Measurements from ENCODE around the gene CDH22. TPM values are rescaled to one million over a fixed set of nuclear protein-coding genes. Genes with fewer than 3 reads are reported as not detected.

Gene CDH22
- total RNA-seq, 3 donors from 2014 or later = 0.13 to 0.32 (median 0.19) TPM

DNA sequence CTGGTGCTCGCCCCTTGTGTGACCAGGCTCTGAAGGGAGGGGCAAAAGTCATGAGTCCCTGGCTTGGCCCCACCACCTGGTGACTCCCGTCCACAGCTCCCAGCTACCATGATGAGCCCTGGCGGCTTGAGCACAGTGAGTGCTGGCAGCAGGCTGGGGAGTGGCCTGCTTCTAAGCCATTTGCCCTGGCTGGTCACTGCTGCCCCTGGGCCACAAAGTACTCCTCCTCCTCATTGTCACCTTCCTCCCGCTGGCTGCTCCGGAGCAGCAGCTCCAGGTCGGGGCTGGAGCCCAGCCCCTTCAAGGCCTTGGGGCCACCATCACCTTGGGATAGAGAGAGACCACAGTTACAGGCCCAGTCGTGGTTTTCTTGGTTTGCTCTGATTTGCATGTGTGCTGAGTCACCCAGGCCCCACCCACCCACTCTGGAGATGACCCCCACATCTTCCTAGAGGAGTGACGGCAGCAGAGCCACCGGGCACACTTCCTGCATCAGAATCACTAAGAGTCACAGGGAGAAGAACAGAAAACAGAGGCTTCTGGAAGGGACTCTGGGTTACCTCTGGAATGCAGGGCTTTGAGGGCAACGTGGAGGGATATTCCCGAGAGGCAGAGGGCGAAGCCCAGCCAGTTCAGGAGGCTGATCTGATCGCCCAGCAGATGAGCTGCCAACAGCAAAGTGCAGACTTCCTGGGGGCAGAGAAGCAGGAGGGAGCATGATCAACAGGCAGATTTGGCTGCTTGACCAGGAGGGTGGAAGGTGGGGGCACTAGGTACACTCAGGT is 42.1 kb upstream of the CDH22 start:
- H3K36me3 ChIP-seq (ENCODE audit: low read depth) = no peaks in the 10 kb centered on the region
- ATAC-seq (peak; percentile 35), DNase-seq (no peak)
- TF ChIP-seq, protein P1, sequence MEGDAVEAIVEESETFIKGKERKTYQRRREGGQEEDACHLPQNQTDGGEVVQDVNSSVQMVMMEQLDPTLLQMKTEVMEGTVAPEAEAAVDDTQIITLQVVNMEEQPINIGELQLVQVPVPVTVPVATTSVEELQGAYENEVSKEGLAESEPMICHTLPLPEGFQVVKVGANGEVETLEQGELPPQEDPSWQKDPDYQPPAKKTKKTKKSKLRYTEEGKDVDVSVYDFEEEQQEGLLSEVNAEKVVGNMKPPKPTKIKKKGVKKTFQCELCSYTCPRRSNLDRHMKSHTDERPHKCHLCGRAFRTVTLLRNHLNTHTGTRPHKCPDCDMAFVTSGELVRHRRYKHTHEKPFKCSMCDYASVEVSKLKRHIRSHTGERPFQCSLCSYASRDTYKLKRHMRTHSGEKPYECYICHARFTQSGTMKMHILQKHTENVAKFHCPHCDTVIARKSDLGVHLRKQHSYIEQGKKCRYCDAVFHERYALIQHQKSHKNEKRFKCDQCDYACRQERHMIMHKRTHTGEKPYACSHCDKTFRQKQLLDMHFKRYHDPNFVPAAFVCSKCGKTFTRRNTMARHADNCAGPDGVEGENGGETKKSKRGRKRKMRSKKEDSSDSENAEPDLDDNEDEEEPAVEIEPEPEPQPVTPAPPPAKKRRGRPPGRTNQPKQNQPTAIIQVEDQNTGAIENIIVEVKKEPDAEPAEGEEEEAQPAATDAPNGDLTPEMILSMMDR (IDR thresholded peaks at IDR 0.05) = no peak
- intact Hi-C loops (cut with DNase I, micrococcal nuclease) = no loop called here
- H3K4me3 ChIP-seq = no peak overlapping the region
- H3K9me3 ChIP-seq = no peaks in the 10 kb centered on the region
- H3K4me1 ChIP-seq (ENCODE audit: low read depth) = no peaks in the 10 kb centered on the region

DNA sequence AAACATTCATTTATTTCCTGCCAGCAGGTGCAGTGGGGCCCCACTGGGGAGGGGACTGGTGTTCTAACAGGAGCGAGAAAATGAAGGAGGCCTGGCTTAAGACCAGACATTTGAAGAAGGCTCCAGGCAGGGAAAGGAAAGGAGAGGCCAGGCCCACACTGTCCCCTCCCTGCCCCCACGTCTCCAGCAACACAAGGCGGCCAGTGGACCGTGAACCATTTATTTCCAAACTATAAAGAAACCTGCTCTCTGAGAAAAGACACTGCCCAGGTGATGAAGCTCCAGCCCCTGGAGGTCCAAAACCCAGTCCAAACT is 41.4 kb upstream of the CDH22 start:
- DNase-seq (no peak), ATAC-seq (peak; percentile 20)
- no peaks in the 10 kb centered on the region for H3K4me1 ChIP-seq (ENCODE audit: low read depth)
- H3K9me3 ChIP-seq = no peaks in the 10 kb centered on the region
- no peak overlapping the region for H3K4me3 ChIP-seq
- intact Hi-C loops (cut with DNase I, micrococcal nuclease) = no loop called here
- TF ChIP-seq, protein P1 (IDR thresholded peaks at IDR 0.05) = no peak
- no peaks in the 10 kb centered on the region for H3K36me3 ChIP-seq (ENCODE audit: low read depth)

DNA sequence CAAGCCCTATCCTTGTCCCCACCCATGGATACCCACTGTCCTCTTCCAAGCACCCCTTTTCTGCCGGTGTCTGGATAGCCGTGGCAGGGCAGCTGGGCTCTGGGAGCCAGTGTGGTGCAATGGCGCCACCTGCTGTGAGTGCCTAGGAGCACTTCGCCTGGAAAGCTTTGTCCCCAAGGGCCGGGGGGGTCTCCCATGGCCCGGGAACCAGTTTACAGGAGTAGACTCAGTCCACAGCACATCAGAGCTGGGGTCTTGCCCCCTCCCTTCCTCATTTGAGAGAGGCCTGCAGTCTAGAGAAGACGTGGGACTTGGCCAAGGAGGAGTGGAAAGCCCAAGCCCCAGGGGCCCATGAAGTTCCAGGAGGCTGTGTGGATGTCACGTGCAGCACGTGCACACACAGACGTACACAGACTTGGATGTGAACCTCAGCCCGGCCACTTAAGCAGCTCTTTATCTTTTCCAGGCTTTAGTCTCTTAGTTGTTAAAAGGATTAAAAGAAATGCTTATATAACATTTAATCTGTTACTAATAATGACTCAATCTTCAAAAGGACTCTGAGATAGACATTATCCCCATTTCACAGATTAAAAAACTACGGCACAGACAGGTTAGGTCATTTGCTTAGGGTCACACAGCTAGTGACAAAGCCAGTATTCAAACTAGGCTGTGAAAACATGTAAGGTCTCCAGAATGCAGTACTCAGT is 40.9 kb upstream of the CDH22 start:
- no peak overlapping the region for H3K4me3 ChIP-seq
- ATAC-seq (peak; percentile 64), DNase-seq (peak in 2 of 3 donors; percentile 55 to 67)
- TF ChIP-seq, protein P1 (IDR thresholded peaks at IDR 0.05) = peak; percentile 37
- H3K36me3 ChIP-seq (ENCODE audit: low read depth) = no peaks in the 10 kb centered on the region
- no peaks in the 10 kb centered on the region for H3K9me3 ChIP-seq
- no peaks in the 10 kb centered on the region for H3K4me1 ChIP-seq (ENCODE audit: low read depth)
- intact Hi-C loops (cut with DNase I, micrococcal nuclease) = no loop called here

DNA sequence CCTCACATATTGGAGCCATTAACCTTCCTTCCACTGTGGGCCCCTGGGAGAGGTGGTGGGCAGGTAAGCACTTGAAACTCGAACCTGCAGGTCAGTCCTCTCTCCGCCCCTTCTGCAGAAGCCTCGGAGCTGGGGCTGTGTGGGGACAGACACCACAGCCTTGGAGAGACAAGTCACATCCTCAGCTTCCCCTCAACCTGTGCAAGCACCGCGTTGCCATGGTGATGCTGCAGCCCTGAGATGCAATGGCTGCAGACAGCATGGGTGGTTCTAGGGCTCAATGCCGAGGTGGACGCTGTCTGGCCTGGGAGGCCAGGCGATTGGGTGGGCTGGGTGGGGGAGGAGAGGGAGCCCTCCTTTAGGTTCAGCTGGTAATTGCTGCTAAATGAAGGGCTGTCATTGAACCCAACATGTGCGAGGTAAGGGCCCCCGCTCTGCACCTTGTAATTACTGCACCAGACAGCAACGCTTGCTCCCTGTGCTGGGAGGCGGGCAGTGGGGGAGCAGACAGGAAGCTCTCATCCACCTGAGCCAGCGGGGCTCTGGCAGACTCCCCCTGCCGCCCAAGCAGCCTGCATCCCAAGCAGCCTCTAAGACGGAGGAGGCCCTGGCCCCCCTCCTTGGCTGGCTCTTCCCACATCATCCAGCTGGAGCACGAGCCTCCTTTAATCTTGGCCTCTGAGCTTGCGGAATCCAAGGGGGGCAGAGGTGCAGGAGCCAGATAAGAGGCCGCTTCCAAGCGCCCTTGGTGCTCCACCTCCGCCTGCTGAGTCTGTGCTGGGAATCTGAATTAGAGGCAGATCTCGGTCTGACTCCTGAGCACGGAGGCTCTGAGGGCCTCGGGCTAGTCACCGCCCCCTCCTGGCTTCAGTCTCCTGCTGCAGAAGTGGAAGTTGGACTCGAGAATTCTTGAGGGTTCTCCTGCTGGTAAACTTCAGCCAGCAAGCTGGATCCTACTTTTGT is 39.8 kb upstream of the CDH22 start:
- Histone ChIP-seq H3K36me3 (ENCODE audit: low read depth) (no peaks in the 10 kb centered on the region), H3K4me1 (ENCODE audit: low read depth) (no peaks in the 10 kb centered on the region), H3K9me3 (no peaks in the 10 kb centered on the region), H3K4me3 (no peak overlapping the region)
- no peak for ATAC-seq
- no peak for DNase-seq
- TF ChIP-seq, protein P1 (IDR thresholded peaks at IDR 0.05) = no peak
- intact Hi-C loops (cut with DNase I, micrococcal nuclease) = no loop called here

DNA sequence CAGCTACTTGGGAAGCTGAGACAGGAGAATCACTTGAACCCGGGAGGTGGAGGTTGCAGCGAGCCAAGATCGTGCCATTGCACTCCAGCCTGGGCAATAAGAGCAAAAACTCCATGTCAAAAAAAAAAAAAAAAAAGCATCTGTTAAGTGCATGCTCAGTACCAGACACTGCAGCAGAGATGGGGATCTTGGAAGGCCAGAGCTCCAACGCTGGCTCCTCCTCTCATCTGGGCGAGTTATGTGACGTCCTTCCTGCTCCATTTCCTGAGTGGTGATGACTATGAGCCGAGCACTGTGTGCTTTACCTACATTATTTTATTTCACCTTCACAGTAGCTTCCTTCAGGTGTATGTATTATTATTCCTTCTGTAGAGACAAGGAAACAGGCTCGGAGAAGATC is 38.5 kb upstream of the CDH22 start:
- Histone ChIP-seq H3K4me3 (no peak overlapping the region), H3K4me1 (ENCODE audit: low read depth) (no peaks in the 10 kb centered on the region), H3K36me3 (ENCODE audit: low read depth) (no peaks in the 10 kb centered on the region), H3K9me3 (no peaks in the 10 kb centered on the region)
- ATAC-seq = no peak
- DNase-seq = no peak
- intact Hi-C loops (cut with DNase I, micrococcal nuclease) = no loop called here
- TF ChIP-seq, protein P1 (IDR thresholded peaks at IDR 0.05) = no peak

Data from mucosa of descending colon (tissue), 3 donors.